IMR-90 (cell line): Measurements from ENCODE around the gene FSTL1. TPM values are rescaled to one million over a fixed set of nuclear protein-coding genes. Genes with fewer than 3 reads are reported as not detected.

ENCODE experiments used
- ATAC-seq: fragments of 200-7000 bp; cut with Tn5 transposase; 2 replicates; pipeline ENCODE4 v1.9.1; 2020; ENCODE audit warnings: low read depth, mild to moderate bottlenecking, moderate library complexity
- BruUV-seq: library from RNA; stranded (reverse); fragments of 400-500 nt; replicated peaks from 2 replicates; lab custom pipeline; 2021; lab: Mats Ljungman, UMichigan
- CTCF ChIA-PET: fragments of 300-600 bp; formaldehyde crosslinking; extraction: SDS; loops from one replicate; lab custom pipeline; 2021; ENCODE audit warnings: antibody characterized with exemption; lab: Yijun Ruan, JAX
- POLR2A ChIA-PET: fragments of 300-600 bp; sonication (Branson Sonifier 250); formaldehyde crosslinking; loops from one replicate; lab custom pipeline; 2022; ENCODE audit warnings: antibody characterized with exemption; ENCODE audit not compliant: unreplicated experiment; lab: Charles Lee
- DNase-seq: peaks from one replicate; pipeline ENCODE4 v3.0.0; 2013
- H2AFZ ChIP-seq: replicated peaks from 2 replicates; pipeline ENCODE3; 2013; ENCODE audit warnings: low read length, mild to moderate bottlenecking; ENCODE audit not compliant: poor library complexity
- H2AK5ac ChIP-seq: 2 replicates; pipeline ENCODE4 v1.6.1; 2013; ENCODE audit warnings: low read depth, low read length, inconsistent platforms
- H2AK9ac ChIP-seq: replicated peaks from 2 replicates; pipeline ENCODE3; 2013; ENCODE audit warnings: mild to moderate bottlenecking, low read depth, low read length, moderate library complexity; ENCODE audit not compliant: poor library complexity
- H2BK120ac ChIP-seq: 2 replicates; pipeline ENCODE4 v1.6.1; 2013; ENCODE audit warnings: low read depth, low read length, inconsistent platforms
- H2BK15ac ChIP-seq: 3 replicates; pipeline ENCODE4 v1.6.1; 2013; ENCODE audit warnings: low read depth, low read length, inconsistent platforms
- H2BK20ac ChIP-seq: 2 replicates; pipeline ENCODE4 v1.6.1; 2013; ENCODE audit warnings: low read depth, mild to moderate bottlenecking, inconsistent platforms, low read length, moderate library complexity
- H2BK5ac ChIP-seq: 2 replicates; pipeline ENCODE4 v1.6.1; 2013; ENCODE audit warnings: mild to moderate bottlenecking, low read depth, low read length, inconsistent platforms; ENCODE audit not compliant: poor library complexity, severe bottlenecking
- H3K14ac ChIP-seq: replicated peaks from 2 replicates; pipeline ENCODE4 v1.6.1; 2013; ENCODE audit warnings: low read depth, low read length, inconsistent platforms
- H3K18ac ChIP-seq: 2 replicates; pipeline ENCODE4 v1.6.1; 2013; ENCODE audit warnings: low read depth, low read length, control low read depth
- H3K23ac ChIP-seq: 2 replicates; pipeline ENCODE4 v1.6.1; 2013; ENCODE audit warnings: low read depth, low read length, inconsistent platforms
- H3K27ac ChIP-seq: 2 replicates; pipeline ENCODE4 v1.5.1; 2013; ENCODE audit warnings: mild to moderate bottlenecking, control low read depth, low read length; ENCODE audit not compliant: insufficient read depth
- H3K27me3 ChIP-seq: 2 replicates; pipeline ENCODE4 v1.6.1; 2013; ENCODE audit warnings: low read length; ENCODE audit not compliant: control insufficient read depth, insufficient read depth
- H3K36me3 ChIP-seq: 2 replicates; pipeline ENCODE4 v1.6.1; 2013; ENCODE audit warnings: low read length, mixed read lengths; ENCODE audit not compliant: control insufficient read depth, insufficient read depth
- H3K4ac ChIP-seq: 2 replicates; pipeline ENCODE4 v1.6.1; 2013; ENCODE audit warnings: low read depth, low read length, inconsistent platforms
- H3K4me1 ChIP-seq: 2 replicates; pipeline ENCODE4 v1.6.1; 2013; ENCODE audit warnings: low read length, mixed read lengths; ENCODE audit not compliant: control insufficient read depth, insufficient read depth
- H3K4me2 ChIP-seq: 2 replicates; pipeline ENCODE4 v1.6.1; 2013; ENCODE audit warnings: low read depth, mild to moderate bottlenecking, control low read depth, low read length, moderate library complexity
- H3K4me3 ChIP-seq: 2 replicates; pipeline ENCODE4 v1.5.1; 2013; ENCODE audit warnings: low read depth, mild to moderate bottlenecking, control low read depth, low read length, moderate library complexity; ENCODE audit not compliant: insufficient read depth
- H3K56ac ChIP-seq: 2 replicates; pipeline ENCODE4 v1.6.1; 2013; ENCODE audit warnings: low read length, inconsistent platforms; ENCODE audit not compliant: insufficient read depth; ENCODE audit errors: extremely low read depth
- H3K79me1 ChIP-seq, 2 experiments: 2 replicates each; pipeline ENCODE4 v1.6.1; 2013; ENCODE audit warnings: low read length in 2 of 2, inconsistent platforms in 1 of 2, low read depth in 1 of 2
- H3K9ac ChIP-seq: 2 replicates; pipeline ENCODE4 v1.6.1; 2013; ENCODE audit warnings: low read depth, low read length, control low read depth
- H3K9me1 ChIP-seq: 2 replicates; pipeline ENCODE4 v1.6.1; 2013; ENCODE audit warnings: low read length, inconsistent platforms; ENCODE audit not compliant: insufficient read depth
- H3K9me3 ChIP-seq: 2 replicates; pipeline ENCODE4 v1.6.1; 2013; ENCODE audit warnings: low read length; ENCODE audit not compliant: control insufficient read depth, insufficient read depth
- H4K20me1 ChIP-seq: 2 replicates; pipeline ENCODE4 v1.6.1; 2013; ENCODE audit warnings: low read length, inconsistent platforms; ENCODE audit not compliant: insufficient read depth
- H4K5ac ChIP-seq: 2 replicates; pipeline ENCODE4 v1.6.1; 2013; ENCODE audit warnings: mild to moderate bottlenecking, low read depth, low read length, control low read depth
- H4K8ac ChIP-seq, 2 experiments: 2 replicates each; pipeline ENCODE4 v1.6.1; 2013; ENCODE audit warnings: low read depth in 2 of 2, low read length in 2 of 2, control low read depth in 1 of 2, inconsistent platforms in 1 of 2
- H4K91ac ChIP-seq: 2 replicates; pipeline ENCODE4 v1.6.1; 2013; ENCODE audit warnings: low read depth, low read length, inconsistent platforms; ENCODE audit not compliant: insufficient read depth
- CTCF ChIP-seq: conservative IDR thresholded peaks from 2 replicates; pipeline ENCODE4 v1.5.1; 2012; ENCODE audit warnings: mild to moderate bottlenecking, low read depth, low read length, improper control_type of control experiment
- MAFK ChIP-seq: IDR thresholded peaks from 2 replicates; pipeline ENCODE4 v1.6.1; 2012; ENCODE audit warnings: low read depth, low read length, improper control_type of control experiment
- MXI1 ChIP-seq: IDR thresholded peaks from 2 replicates; pipeline ENCODE4 v1.6.1; 2012; ENCODE audit warnings: low read depth, mild to moderate bottlenecking, low read length, moderate library complexity, borderline replicate concordance
- POLR2A ChIP-seq: IDR thresholded peaks from 2 replicates; pipeline ENCODE4 v1.6.1; 2012; ENCODE audit warnings: mild to moderate bottlenecking, low read depth, low read length
- WGBS, 2 experiments: methylation state at CpG; one replicate each; pipeline versions ENCODE4 v1.1.5 to v1.1.7; 2013; ENCODE audit warnings: missing lambda C conversion rate in 2 of 2; ENCODE audit not compliant: insufficient read length in 1 of 2; ENCODE audit errors: extremely low coverage in 2 of 2; 5-methylcytosine and 5-hydroxymethylcytosine counted together
- dilution Hi-C: fragments of 300-500 bp; cut with HindIII; formaldehyde crosslinking; loops from one replicate; pipeline ENCODE4 v1.14.3; 2018; ENCODE audit warnings: low sequenced_read_pairs; ENCODE audit not compliant: unreplicated experiment
- in situ Hi-C: fragments of 300-500 bp; cut with MboI; formaldehyde crosslinking; loops from 3 replicates; pipeline ENCODE4 v1.14.3; 2019; ENCODE audit warnings: low sequenced_read_pairs, inconsistent platforms, mixed read lengths
- intact Hi-C: fragments of 100-400 bp; cut with micrococcal nuclease; formaldehyde crosslinking; loops from 2 replicates; pipeline ENCODE4 v1.10.0; 2022
- polyA plus RNA-seq, 3 experiments: library from polyadenylated mRNA; depleted of rRNA; stranded (reverse); fragments of >200 nt; gene quantifications; 2 replicates each; pipeline ENCODE4 v1.2.3, GENCODE V29; 2012; ENCODE audit warnings: low replicate concordance in 1 of 3
- total RNA-seq: library from RNA; depleted of rRNA; stranded (reverse); fragments of >200 nt; gene quantifications from 2 replicates; pipeline ENCODE4 v1.2.3, GENCODE V29; 2012

FSTL1 gene
- total and polyA plus RNA-seq, 2 of the 4 experiments (the other 2 are of a cell fraction) = 864 to 1,642 TPM

DNA sequence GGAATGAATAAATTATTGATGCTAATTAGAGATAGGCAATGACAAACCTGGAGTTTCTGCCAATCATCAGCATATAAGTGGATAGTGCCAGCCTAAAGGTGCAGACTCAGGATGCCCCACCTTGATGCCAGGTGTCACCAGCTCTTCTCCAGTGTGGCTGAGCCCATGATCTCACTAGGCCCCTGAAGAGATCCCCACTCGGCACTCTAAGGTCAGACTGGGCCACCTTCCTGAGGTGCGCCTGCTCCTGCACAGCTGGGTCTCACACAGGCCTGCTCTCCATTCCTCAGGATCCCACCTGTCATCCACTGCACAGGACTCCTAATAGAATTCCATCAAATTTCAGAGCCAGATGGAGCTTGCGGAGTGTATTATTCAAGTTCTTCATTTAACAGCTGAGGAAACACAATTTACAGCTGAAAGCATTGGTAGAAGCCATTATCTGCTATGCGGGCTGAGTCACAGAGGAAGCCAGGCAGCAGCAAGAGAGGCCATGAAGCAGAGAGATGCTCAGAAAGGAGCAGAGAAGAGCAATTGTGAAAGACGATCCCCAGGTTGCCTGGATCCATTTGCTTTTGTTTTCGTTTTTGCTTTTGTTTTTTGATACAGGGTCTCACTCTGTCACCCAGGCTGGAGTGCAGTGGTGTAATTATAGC is 25.1 kb upstream of the FSTL1 start:
- DNase-seq = peak; percentile 54
- CTCF ChIA-PET = interaction anchor here (0.6 to 0.9 kb wide), 2 partner anchors 22 to 253 kb away, joined by 3 read pairs; no protein-coding TSS in a partner anchor

More for the DNA sequence above, 25.1 kb upstream of the FSTL1 start:
- Histone ChIP-seq H3K9ac (no peak overlapping the region), H3K9me3 (peaks cover 5% of the 10 kb centered on the region), H2BK20ac (no peak overlapping the region), H3K4ac (peak overlapping the region; percentile 40; the same call in 1 of the 2 replicates), H3K14ac (no peak overlapping the region), H3K27me3 (no peaks in the 10 kb centered on the region), H2AFZ (peak overlapping the region; percentile 46), H3K23ac (no peak overlapping the region), H3K36me3 (no peaks in the 10 kb centered on the region), H4K8ac (no peak overlapping the region), H2BK120ac (peak overlapping the region; percentile 48; the same call in 1 of the 2 replicates), H4K20me1 (no peaks in the 10 kb centered on the region), H3K27ac (no peak overlapping the region), H2BK15ac (no peak overlapping the region), H3K4me3 (no peak overlapping the region), H2AK5ac (peak overlapping the region; percentile 13; the same call in 1 of the 2 replicates), H2BK5ac (no peak overlapping the region), H3K56ac (no peak overlapping the region), H3K18ac (no peak overlapping the region; the same call in 1 of the 2 replicates), H3K9me1 (peaks cover 8% of the 10 kb centered on the region), H3K4me1 (peaks cover 17% of the 10 kb centered on the region), H4K91ac (no peak overlapping the region; the same call in 1 of the 2 replicates), H3K4me2 (no peak overlapping the region), H3K79me1 (0 out of 4 replicates have a peak, but pooled peaks cover 0 to 2% of the 10 kb centered on the region in 2 experiments), H4K5ac (no peak overlapping the region), H2AK9ac (no peak overlapping the region)
- no peak for ATAC-seq
- in situ Hi-C loops = no loop called here
- dilution Hi-C loops = no loop called here
- intact Hi-C loops = no loop called here
- no TSS peak for BruUV-seq
- 90% methylated on average over 2 of the region's 6 CpGs; no CpG with 5 or more reads in 1 of the 2 experiments for WGBS, 2 experiments
- TF ChIP-seq MAFK (no peak), CTCF (no peak), MXI1 (no peak), POLR2A (no peak)
- POLR2A ChIA-PET = no interaction called here
